ENCODE measurements around the gene PCDHGA11.
"Not testable (repeated sequence)": the region's sequence is repeated elsewhere in the genome, so short reads cannot be mapped to it uniquely, and the experiment has no call there.

Gene PCDHGA11

GRCh38 chr5:141414548-141415274 lies 6.1 kb upstream of the PCDHGA11 start:
- not testable (repeated sequence) for H2BK12ac ChIP-seq (ENCODE audit: low read length in 2 of 2); H2BK5ac ChIP-seq (ENCODE audit: low read depth, low read length, poor library complexity, severe bottlenecking); H3K4ac ChIP-seq (ENCODE audit: low read depth in 1 of 2, low read length in 2 of 2); H3K9ac ChIP-seq (ENCODE audit: low read length); H3K27me3 ChIP-seq (ENCODE audit: control insufficient read depth in 1 of 2, insufficient read depth in 1 of 2, low read length in 2 of 2); H3K4me2 ChIP-seq (ENCODE audit: low read length, poor library complexity, severe bottlenecking); H4K91ac ChIP-seq (ENCODE audit: low read length); H3K23ac ChIP-seq (ENCODE audit: low read length in 2 of 2); H2BK120ac ChIP-seq (ENCODE audit: low read depth, low read length); H2AK5ac ChIP-seq (ENCODE audit: low read length, severe bottlenecking); H3K9me3 ChIP-seq (ENCODE audit: control insufficient read depth, low read length); H2BK15ac ChIP-seq (ENCODE audit: low read depth, poor library complexity, severe bottlenecking); H3K4me1 ChIP-seq (ENCODE audit: control insufficient read depth, insufficient read depth, low read depth, low read length); H3K27ac ChIP-seq (ENCODE audit: low read length, poor library complexity, severe bottlenecking); H3K18ac ChIP-seq (ENCODE audit: low read depth in 1 of 2, low read length in 2 of 2); DNase-seq; H3K14ac ChIP-seq (ENCODE audit: low read length in 2 of 2); H4K8ac ChIP-seq (ENCODE audit: low read length); H2AFZ ChIP-seq (ENCODE audit: low read depth, low read length)
- 97% methylated on average over 38 of the region's 46 CpGs for WGBS
- peaks cover under 1 to 40% of the 10 kb centered on the region in 2 experiments for H3K36me3 ChIP-seq (ENCODE audit: control insufficient read depth in 1 of 2, insufficient read depth in 2 of 2, low read depth in 1 of 2, low read length in 2 of 2)
- H3K79me1 ChIP-seq (replicated peaks; ENCODE audit: low read length, poor library complexity, severe bottlenecking): peaks cover 40% of the 10 kb centered on the region
- H3K4me3 ChIP-seq (ENCODE audit: insufficient read depth in 1 of 2, low read depth in 1 of 2, low read length in 2 of 2): peak overlapping the region in 1 of 2 experiments; percentile 87

GRCh38 chr5:141415275-141415618 lies 5.6 kb upstream of the PCDHGA11 start:
- H3K14ac ChIP-seq (ENCODE audit: low read length in 2 of 2); H3K27me3 ChIP-seq (ENCODE audit: control insufficient read depth in 1 of 2, insufficient read depth in 1 of 2, low read length in 2 of 2); H3K23ac ChIP-seq (ENCODE audit: low read length in 2 of 2); H4K91ac ChIP-seq (ENCODE audit: low read length); DNase-seq; H3K4ac ChIP-seq (ENCODE audit: low read depth in 1 of 2, low read length in 2 of 2); H4K8ac ChIP-seq (ENCODE audit: low read length); H3K18ac ChIP-seq (ENCODE audit: low read depth in 1 of 2, low read length in 2 of 2); H2BK5ac ChIP-seq (ENCODE audit: low read depth, low read length, poor library complexity, severe bottlenecking); H3K9ac ChIP-seq (ENCODE audit: low read length); H2AFZ ChIP-seq (ENCODE audit: low read depth, low read length); H2BK15ac ChIP-seq (ENCODE audit: low read depth, poor library complexity, severe bottlenecking); H3K4me2 ChIP-seq (ENCODE audit: low read length, poor library complexity, severe bottlenecking); H2AK5ac ChIP-seq (ENCODE audit: low read length, severe bottlenecking); H2BK120ac ChIP-seq (ENCODE audit: low read depth, low read length); H2BK12ac ChIP-seq (ENCODE audit: low read length in 2 of 2); H3K4me1 ChIP-seq (ENCODE audit: control insufficient read depth, insufficient read depth, low read depth, low read length); H3K27ac ChIP-seq (ENCODE audit: low read length, poor library complexity, severe bottlenecking): not testable (repeated sequence)
- H3K4me3 ChIP-seq (ENCODE audit: insufficient read depth in 1 of 2, low read depth in 1 of 2, low read length in 2 of 2): peak overlapping the region in 1 of 2 experiments; percentile 68
- H3K36me3 ChIP-seq (ENCODE audit: control insufficient read depth in 1 of 2, insufficient read depth in 2 of 2, low read depth in 1 of 2, low read length in 2 of 2): peaks cover 4 to 38% of the 10 kb centered on the region in 2 experiments
- peaks cover 38% of the 10 kb centered on the region for H3K79me1 ChIP-seq (replicated peaks; ENCODE audit: low read length, poor library complexity, severe bottlenecking)
- H3K9me3 ChIP-seq (ENCODE audit: control insufficient read depth, low read length): peaks cover 11% of the 10 kb centered on the region
- WGBS: 96% methylated on average over 24 of the region's 24 CpGs

DNA sequence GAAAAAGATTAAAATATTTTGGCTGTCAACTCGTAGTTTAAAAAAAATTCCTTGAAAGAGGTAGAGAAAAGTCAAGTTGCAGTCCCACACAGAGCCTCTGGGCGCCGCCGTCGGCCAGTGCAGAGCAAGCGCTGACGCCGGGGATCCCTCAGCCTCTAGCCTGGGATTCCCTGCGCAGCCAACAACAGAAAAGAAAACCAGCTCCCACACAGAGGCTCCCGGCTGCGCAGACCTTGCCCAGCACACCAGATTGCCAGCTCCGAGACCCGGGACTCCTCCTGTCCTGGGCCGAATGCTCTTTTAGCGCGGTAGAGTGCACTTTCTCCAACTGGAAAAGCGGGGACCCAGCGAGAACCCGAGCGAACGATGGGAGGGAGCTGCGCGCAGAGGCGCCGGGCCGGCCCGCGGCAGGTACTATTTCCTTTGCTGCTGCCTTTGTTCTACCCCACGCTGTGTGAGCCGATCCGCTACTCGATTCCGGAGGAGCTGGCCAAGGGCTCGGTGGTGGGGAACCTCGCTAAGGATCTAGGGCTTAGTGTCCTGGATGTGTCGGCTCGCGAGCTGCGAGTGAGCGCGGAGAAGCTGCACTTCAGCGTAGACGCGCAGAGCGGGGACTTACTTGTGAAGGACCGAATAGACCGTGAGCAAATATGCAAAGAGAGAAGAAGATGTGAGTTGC lies 3.2 kb upstream of the PCDHGA11 start, which contains the start of gene PCDHGB7:
TSS of gene PCDHGB7 (plus strand) at position 184 of the 679 bp plus-strand sequence. CDS start at position 367, 183 bp downstream.
- H3K9me3 ChIP-seq (ENCODE audit: control insufficient read depth, low read length): peaks cover 22% of the 10 kb centered on the region
- not testable (repeated sequence) for H2BK120ac ChIP-seq (ENCODE audit: low read depth, low read length); H4K8ac ChIP-seq (ENCODE audit: low read length); H2AFZ ChIP-seq (ENCODE audit: low read depth, low read length); H3K27me3 ChIP-seq (ENCODE audit: control insufficient read depth in 1 of 2, insufficient read depth in 1 of 2, low read length in 2 of 2); H3K4me1 ChIP-seq (ENCODE audit: control insufficient read depth, insufficient read depth, low read depth, low read length); H2BK12ac ChIP-seq (ENCODE audit: low read length in 2 of 2); H3K23ac ChIP-seq (ENCODE audit: low read length in 2 of 2); H4K91ac ChIP-seq (ENCODE audit: low read length); H2BK15ac ChIP-seq (ENCODE audit: low read depth, poor library complexity, severe bottlenecking); H2BK5ac ChIP-seq (ENCODE audit: low read depth, low read length, poor library complexity, severe bottlenecking)
- H3K4me2 ChIP-seq (ENCODE audit: low read length, poor library complexity, severe bottlenecking): peak within 1 kb of the TSS; percentile 66
- peak within 1 kb of the TSS; percentile 69 for H3K27ac ChIP-seq (ENCODE audit: low read length, poor library complexity, severe bottlenecking)
- DNase-seq: peak; percentile 85
- H3K9ac ChIP-seq (ENCODE audit: low read length): peak within 1 kb of the TSS; percentile 70
- 25% methylated on average over 42 of the region's 47 CpGs for WGBS
- H3K36me3 ChIP-seq (ENCODE audit: control insufficient read depth in 1 of 2, insufficient read depth in 2 of 2, low read depth in 1 of 2, low read length in 2 of 2): peaks cover 4 to 53% of the 10 kb centered on the region in 2 experiments
- H3K14ac ChIP-seq (ENCODE audit: low read length in 2 of 2): peak within 1 kb of the TSS in 1 of 2 experiments; percentile 81
- peaks cover 49% of the 10 kb centered on the region for H3K79me1 ChIP-seq (replicated peaks; ENCODE audit: low read length, poor library complexity, severe bottlenecking)
- peak within 1 kb of the TSS; percentile 59 to 80 for H3K4me3 ChIP-seq (ENCODE audit: insufficient read depth in 1 of 2, low read depth in 1 of 2, low read length in 2 of 2)
- peak within 1 kb of the TSS; percentile 27 to 47 for H3K4ac ChIP-seq (ENCODE audit: low read depth in 1 of 2, low read length in 2 of 2)
- peak within 1 kb of the TSS; percentile 46 for H2AK5ac ChIP-seq (ENCODE audit: low read length, severe bottlenecking)
- peak within 1 kb of the TSS; percentile 42 to 46 for H3K18ac ChIP-seq (ENCODE audit: low read depth in 1 of 2, low read length in 2 of 2)

Measured in mesenchymal stem cell (in vitro differentiated cells and primary cell).